ENCODE results near the gene RPS8.

GRCh38 chr1:44817307-44817706 lies 42.0 kb downstream of the RPS8 start:
- TF ChIP-seq, protein P1, sequence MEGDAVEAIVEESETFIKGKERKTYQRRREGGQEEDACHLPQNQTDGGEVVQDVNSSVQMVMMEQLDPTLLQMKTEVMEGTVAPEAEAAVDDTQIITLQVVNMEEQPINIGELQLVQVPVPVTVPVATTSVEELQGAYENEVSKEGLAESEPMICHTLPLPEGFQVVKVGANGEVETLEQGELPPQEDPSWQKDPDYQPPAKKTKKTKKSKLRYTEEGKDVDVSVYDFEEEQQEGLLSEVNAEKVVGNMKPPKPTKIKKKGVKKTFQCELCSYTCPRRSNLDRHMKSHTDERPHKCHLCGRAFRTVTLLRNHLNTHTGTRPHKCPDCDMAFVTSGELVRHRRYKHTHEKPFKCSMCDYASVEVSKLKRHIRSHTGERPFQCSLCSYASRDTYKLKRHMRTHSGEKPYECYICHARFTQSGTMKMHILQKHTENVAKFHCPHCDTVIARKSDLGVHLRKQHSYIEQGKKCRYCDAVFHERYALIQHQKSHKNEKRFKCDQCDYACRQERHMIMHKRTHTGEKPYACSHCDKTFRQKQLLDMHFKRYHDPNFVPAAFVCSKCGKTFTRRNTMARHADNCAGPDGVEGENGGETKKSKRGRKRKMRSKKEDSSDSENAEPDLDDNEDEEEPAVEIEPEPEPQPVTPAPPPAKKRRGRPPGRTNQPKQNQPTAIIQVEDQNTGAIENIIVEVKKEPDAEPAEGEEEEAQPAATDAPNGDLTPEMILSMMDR (IDR thresholded peaks at IDR 0.05; ENCODE audit: low read depth, low read length), result no peak
- TF ChIP-seq POLR2A (IDR thresholded peaks at IDR 0.05; ENCODE audit: extremely low read depth, insufficient read length) (no peak), MYC (IDR thresholded peaks at IDR 0.05; ENCODE audit: low read depth, low read length) (no peak)
- TF ChIP-seq, protein P2, sequence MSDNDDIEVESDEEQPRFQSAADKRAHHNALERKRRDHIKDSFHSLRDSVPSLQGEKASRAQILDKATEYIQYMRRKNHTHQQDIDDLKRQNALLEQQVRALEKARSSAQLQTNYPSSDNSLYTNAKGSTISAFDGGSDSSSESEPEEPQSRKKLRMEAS (IDR thresholded peaks at IDR 0.05; ENCODE audit: low read depth, low read length), result no peak
